Subcutaneous adipose tissue (tissue), 4 donors: Measurements from ENCODE around the gene GSAP. TPM values are rescaled to one million over a fixed set of nuclear protein-coding genes. Genes with fewer than 3 reads are reported as not detected.

Experiments
- total RNA-seq, 4 donors: library from RNA; depleted of rRNA; stranded (reverse); fragments of >200 nt; gene quantifications; one replicate each; pipeline ENCODE4 v1.1.0, GENCODE V29; 2016
- TF ChIP-seq, protein P1 (sequence below): fragments of 450-650 bp; IDR thresholded peaks from one replicate; pipeline ENCODE4 v1.5.1; 2016; ENCODE audit warnings: low read depth, mild to moderate bottlenecking, control low read depth, antibody characterized with exemption, moderate library complexity

The GSAP gene
- total RNA-seq, 4 donors from 2014 or later: 29.6 to 50.1 (median 40.9) TPM

DNA sequence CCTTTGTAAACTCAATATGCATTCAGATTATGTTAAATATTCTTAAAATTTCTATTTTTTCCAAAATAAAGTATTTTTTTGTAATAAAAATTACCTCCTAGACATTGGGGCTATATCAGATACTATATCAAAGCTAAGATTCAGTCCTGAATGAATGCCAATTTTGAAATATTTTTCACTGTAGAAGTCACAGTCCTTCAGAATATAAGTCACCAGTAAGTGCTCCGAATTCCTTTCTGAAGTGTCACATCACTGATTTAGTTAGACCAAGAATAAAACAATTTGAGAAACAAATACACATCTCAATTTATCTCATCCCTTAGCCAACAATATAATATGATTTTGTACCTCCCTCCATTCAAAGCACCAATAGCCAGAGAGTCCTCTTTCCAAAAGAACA, 33.9 kb upstream of the GSAP start:
- TF ChIP-seq, protein P1, sequence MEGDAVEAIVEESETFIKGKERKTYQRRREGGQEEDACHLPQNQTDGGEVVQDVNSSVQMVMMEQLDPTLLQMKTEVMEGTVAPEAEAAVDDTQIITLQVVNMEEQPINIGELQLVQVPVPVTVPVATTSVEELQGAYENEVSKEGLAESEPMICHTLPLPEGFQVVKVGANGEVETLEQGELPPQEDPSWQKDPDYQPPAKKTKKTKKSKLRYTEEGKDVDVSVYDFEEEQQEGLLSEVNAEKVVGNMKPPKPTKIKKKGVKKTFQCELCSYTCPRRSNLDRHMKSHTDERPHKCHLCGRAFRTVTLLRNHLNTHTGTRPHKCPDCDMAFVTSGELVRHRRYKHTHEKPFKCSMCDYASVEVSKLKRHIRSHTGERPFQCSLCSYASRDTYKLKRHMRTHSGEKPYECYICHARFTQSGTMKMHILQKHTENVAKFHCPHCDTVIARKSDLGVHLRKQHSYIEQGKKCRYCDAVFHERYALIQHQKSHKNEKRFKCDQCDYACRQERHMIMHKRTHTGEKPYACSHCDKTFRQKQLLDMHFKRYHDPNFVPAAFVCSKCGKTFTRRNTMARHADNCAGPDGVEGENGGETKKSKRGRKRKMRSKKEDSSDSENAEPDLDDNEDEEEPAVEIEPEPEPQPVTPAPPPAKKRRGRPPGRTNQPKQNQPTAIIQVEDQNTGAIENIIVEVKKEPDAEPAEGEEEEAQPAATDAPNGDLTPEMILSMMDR: no peak

DNA sequence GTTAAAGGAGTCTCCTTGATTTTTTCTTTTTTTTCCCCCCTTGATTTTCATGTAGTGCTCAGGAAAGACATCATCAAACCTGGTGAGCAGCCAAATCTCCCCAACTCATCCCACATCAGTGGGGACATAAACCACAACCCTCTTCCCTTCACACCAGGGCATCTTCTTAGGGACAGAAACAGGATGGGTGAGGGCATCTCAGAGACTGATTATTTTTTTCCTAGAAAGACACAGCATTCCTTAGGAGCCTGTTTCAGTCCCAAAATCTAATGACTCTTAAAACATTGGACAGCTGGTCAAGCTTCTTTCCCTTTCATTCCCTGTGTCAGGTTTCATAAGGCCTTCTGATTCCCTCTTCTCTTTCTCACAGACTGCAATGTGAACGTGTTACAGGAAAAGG, 31.5 kb upstream of the GSAP start:
- TF ChIP-seq, protein P1: no peak

DNA sequence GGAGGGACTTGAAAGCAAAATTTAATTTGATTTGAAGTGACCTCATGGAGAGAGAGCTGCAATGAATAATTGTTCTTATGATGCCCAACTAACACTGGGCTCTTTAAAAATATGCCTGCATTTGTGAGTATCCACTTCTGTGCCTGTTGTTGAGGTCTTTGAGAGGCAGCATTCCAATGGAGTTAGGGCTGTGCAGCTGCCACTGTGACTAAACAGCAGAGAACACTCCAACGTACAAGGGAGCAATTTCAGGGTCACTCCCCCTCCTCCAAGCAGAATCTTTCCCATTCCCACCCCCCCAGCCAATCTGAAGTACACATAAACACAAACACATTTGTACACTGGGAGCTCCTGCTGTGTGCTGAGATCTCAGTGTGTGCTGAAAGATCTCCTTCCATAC, 28.0 kb upstream of the GSAP start:
- TF ChIP-seq, protein P1: no peak

DNA sequence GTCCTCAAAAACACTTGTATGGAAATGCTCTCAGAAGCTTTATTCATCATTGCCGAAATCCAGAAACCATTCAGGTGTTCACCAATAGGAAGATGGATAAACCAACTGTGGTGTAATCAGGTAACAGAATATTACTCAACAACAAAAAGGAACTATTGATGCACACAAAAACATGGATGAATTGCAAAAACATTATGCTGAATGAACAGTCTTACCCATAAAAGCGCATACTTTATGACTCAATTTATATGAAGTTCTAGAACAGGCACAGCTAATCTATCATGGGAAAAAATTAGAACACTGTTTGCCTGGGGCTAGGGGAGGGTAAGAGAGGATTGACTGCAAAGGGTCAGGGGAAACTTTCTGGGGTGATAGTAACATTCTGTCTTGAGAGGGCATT, 26.9 kb upstream of the GSAP start:
- TF ChIP-seq, protein P1: no peak

DNA sequence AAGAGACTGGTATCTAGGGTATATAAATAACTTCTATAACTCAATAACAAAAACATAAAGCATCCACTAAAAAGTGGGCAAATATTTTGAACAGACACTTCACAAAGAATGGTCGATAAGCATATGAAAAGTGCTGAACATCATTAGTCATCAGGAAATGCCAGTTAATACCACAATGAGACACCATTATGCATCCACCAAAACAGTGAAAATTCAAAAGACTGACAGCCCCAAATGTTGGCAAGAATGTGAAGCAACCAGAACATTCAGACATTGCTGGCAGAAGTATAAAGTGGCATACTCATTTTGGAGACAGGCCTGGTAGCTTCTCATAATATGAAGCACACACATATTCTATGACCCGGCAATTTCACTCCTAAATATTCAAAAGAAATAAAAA, 26.5 kb upstream of the GSAP start:
- TF ChIP-seq, protein P1: no peak

DNA sequence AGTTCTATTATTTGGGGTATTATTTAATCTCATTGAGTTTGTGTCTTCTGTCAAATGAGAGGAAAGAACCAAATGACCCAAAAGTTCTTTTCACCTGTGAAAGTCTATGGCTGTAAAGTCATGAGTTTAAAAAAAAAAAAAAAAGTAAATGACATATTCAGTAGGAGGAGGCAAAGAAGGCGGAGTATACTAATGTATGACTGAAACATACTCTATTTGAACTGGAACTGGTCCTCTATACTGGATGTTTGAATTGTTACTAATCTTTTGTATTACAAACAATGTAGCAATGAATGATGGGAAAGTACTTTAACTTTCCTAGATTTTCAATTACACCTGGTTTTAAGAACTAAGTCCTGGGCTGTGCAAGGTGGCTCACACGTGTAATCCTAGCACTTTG, 24.9 kb upstream of the GSAP start:
- TF ChIP-seq, protein P1: no peak

DNA sequence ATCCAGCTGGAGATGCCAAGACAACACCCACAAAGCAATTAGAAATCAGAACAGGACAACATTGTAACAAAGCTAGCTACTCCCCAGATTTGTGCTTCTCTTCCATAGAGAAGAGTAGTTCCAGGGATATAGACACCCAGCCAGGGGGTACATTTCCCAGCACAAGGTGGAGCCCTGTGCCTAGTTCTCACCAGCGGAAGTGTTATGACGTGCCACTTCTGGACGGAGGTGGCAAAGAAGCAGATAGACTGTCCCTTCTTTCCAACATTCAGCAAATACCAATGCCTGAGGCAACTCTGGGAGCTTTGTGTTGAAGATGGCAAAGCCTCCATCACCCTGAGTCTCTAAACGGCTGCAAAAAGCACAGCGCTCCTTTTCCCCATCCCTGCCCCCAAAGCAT, 23.4 kb upstream of the GSAP start:
- TF ChIP-seq, protein P1: no peak
